OCI-LY1 (cell line): ENCODE results near the gene SLC46A3.

Experiments
- H2AFZ ChIP-seq: fragments of 200-600 bp; sonication (generic), shearing (Covaris generic); 2 replicates; pipeline ENCODE4 v1.6.0; 2014; ENCODE audit warnings: antibody characterized with exemption, mild to moderate bottlenecking, low read length
- H3F3A ChIP-seq: fragments of 200-600 bp; sonication (generic), shearing (Covaris generic); 2 replicates; pipeline ENCODE4 v1.6.0; 2014; ENCODE audit warnings: mild to moderate bottlenecking, antibody characterized with exemption, low read length, moderate library complexity; ENCODE audit not compliant: insufficient read depth
- H3K27ac ChIP-seq: fragments of 200-600 bp; sonication (generic); 2 replicates; pipeline ENCODE4 v1.5.1; 2014; ENCODE audit warnings: low read length, mixed run types, mild to moderate bottlenecking, low read depth; ENCODE audit not compliant: poor library complexity, severe bottlenecking
- H3K27me3 ChIP-seq: fragments of 200-600 bp; sonication (generic); 2 replicates; pipeline ENCODE4 v1.6.0; 2014; ENCODE audit warnings: antibody characterized with exemption, mild to moderate bottlenecking, low read length, moderate library complexity; ENCODE audit not compliant: insufficient read depth
- H3K36me3 ChIP-seq: fragments of 200-600 bp; sonication (generic); 2 replicates; pipeline ENCODE4 v1.6.1; 2014; ENCODE audit warnings: mild to moderate bottlenecking, antibody characterized with exemption, low read length, moderate library complexity, mixed read lengths; ENCODE audit not compliant: insufficient read depth
- H3K4me1 ChIP-seq: fragments of 200-600 bp; sonication (generic); 2 replicates; pipeline ENCODE4 v1.5.1; 2014; ENCODE audit warnings: mild to moderate bottlenecking, low read length, moderate library complexity; ENCODE audit not compliant: insufficient read depth, severe bottlenecking
- H3K4me2 ChIP-seq: fragments of 200-600 bp; sonication (generic), shearing (Covaris generic); 2 replicates; pipeline ENCODE4 v1.6.1; 2014; ENCODE audit warnings: low read length
- H3K4me3 ChIP-seq: fragments of 200-600 bp; sonication (generic); 2 replicates; pipeline ENCODE4 v1.5.1; 2014; ENCODE audit warnings: low read length, low read depth, mild to moderate bottlenecking, mixed read lengths; ENCODE audit not compliant: poor library complexity, severe bottlenecking
- H3K79me2 ChIP-seq: fragments of 200-600 bp; shearing (Covaris generic); 2 replicates; pipeline ENCODE4 v1.6.1; 2016; ENCODE audit warnings: mixed run types, low read length, mixed read lengths; ENCODE audit not compliant: insufficient read depth
- H3K9ac ChIP-seq: fragments of 200-600 bp; sonication (generic), shearing (Covaris generic); 2 replicates; pipeline ENCODE4 v1.6.1; 2014; ENCODE audit warnings: mild to moderate bottlenecking, low read length, mixed read lengths
- H3K9me2 ChIP-seq: fragments of 200-600 bp; sonication (generic), shearing (Covaris generic); 2 replicates; pipeline ENCODE4 v1.6.1; 2014; ENCODE audit warnings: low read depth, mild to moderate bottlenecking, low read length, mixed read lengths
- H3K9me3 ChIP-seq: fragments of 200-600 bp; shearing (Covaris generic); 2 replicates; pipeline ENCODE4 v1.6.1; 2014; ENCODE audit warnings: low read length, mixed read lengths
- H4K20me1 ChIP-seq: fragments of 200-600 bp; sonication (generic), shearing (Covaris generic); 2 replicates; pipeline ENCODE4 v1.6.0; 2016; ENCODE audit warnings: mild to moderate bottlenecking, low read length; ENCODE audit not compliant: insufficient read depth
- EZH2 ChIP-seq: fragments of 200-600 bp; sonication (generic), shearing (Covaris generic); IDR thresholded peaks from 2 replicates; pipeline ENCODE4 v1.8.0; 2017; ENCODE audit warnings: borderline replicate concordance, mixed run types, mild to moderate bottlenecking, antibody characterized with exemption, low read length, moderate library complexity, mixed read lengths
- TF ChIP-seq, protein P1 (sequence below): fragments of 200-600 bp; sonication (generic), shearing (Covaris generic); IDR thresholded peaks from 2 replicates; pipeline ENCODE4 v1.5.1; 2017; ENCODE audit warnings: mild to moderate bottlenecking, antibody characterized with exemption, low read length, moderate library complexity, mixed read lengths

SLC46A3 gene

DNA sequence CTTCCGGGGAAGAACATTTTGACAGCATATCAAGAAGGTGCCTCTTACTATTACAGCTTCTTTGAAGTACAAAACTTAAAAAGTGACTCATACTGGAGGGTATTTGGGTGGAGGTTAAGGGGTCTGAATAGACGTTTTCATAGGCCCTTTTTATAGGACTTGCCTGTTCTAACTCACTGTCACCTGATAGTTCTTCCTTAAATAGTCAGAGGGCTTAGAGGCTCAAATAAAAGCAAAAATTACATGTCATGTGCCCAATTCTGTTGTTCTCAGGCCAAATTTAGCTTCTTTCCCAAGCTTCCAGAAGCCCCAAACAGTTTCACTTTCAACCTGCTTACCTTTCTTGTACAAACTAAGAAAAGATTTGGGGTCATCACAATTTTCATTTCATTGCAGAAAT lies 16.1 kb upstream of the SLC46A3 start:
- Histone ChIP-seq H3K4me2 (no peak overlapping the region), H4K20me1 (no peaks in the 10 kb centered on the region), H3K4me1 (no peaks in the 10 kb centered on the region), H3K36me3 (no peaks in the 10 kb centered on the region), H3K9ac (no peak overlapping the region), H3K27ac (no peak overlapping the region), H2AFZ (no peak overlapping the region), H3K79me2 (no peaks in the 10 kb centered on the region), H3F3A (no peaks in the 10 kb centered on the region), H3K4me3 (no peak overlapping the region), H3K27me3 (no peaks in the 10 kb centered on the region), H3K9me3 (no peaks in the 10 kb centered on the region), H3K9me2 (no peaks in the 10 kb centered on the region)
- no peak for TF ChIP-seq EZH2
- TF ChIP-seq, protein P1, sequence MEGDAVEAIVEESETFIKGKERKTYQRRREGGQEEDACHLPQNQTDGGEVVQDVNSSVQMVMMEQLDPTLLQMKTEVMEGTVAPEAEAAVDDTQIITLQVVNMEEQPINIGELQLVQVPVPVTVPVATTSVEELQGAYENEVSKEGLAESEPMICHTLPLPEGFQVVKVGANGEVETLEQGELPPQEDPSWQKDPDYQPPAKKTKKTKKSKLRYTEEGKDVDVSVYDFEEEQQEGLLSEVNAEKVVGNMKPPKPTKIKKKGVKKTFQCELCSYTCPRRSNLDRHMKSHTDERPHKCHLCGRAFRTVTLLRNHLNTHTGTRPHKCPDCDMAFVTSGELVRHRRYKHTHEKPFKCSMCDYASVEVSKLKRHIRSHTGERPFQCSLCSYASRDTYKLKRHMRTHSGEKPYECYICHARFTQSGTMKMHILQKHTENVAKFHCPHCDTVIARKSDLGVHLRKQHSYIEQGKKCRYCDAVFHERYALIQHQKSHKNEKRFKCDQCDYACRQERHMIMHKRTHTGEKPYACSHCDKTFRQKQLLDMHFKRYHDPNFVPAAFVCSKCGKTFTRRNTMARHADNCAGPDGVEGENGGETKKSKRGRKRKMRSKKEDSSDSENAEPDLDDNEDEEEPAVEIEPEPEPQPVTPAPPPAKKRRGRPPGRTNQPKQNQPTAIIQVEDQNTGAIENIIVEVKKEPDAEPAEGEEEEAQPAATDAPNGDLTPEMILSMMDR, result no peak

DNA sequence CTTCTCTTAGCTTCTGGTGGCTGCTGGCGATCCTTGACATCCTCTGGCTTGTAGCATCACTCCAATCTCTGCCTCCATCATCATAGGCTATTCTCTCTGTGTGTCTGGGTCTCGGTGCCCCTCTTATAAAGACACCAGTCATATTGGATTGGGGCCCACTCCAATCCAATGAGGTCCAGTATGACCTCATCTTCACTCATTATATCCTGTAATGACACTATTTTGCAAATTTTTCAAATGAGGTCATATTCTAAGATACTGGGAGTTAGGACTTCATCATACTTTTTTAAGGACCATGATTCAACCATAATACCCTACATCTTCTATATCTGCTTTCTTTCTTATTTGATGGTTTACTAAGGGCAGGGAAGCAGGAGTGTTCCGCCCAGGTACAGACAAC lies 12.0 kb upstream of the SLC46A3 start:
- H3K4me3 ChIP-seq, result no peak overlapping the region
- no peak overlapping the region for H3K27ac ChIP-seq
- no peak overlapping the region for H3K4me2 ChIP-seq
- no peak overlapping the region for H3K9ac ChIP-seq
- H3K79me2 ChIP-seq, result no peaks in the 10 kb centered on the region
- TF ChIP-seq EZH2, result no peak
- TF ChIP-seq, protein P1, result no peak
- H4K20me1 ChIP-seq, result no peaks in the 10 kb centered on the region
- H3K4me1 ChIP-seq, result no peaks in the 10 kb centered on the region
- no peaks in the 10 kb centered on the region for H3K27me3 ChIP-seq
- H2AFZ ChIP-seq, result no peak overlapping the region
- H3K9me2 ChIP-seq, result no peaks in the 10 kb centered on the region
- no peaks in the 10 kb centered on the region for H3F3A ChIP-seq
- H3K9me3 ChIP-seq, result no peaks in the 10 kb centered on the region
- no peaks in the 10 kb centered on the region for H3K36me3 ChIP-seq

DNA sequence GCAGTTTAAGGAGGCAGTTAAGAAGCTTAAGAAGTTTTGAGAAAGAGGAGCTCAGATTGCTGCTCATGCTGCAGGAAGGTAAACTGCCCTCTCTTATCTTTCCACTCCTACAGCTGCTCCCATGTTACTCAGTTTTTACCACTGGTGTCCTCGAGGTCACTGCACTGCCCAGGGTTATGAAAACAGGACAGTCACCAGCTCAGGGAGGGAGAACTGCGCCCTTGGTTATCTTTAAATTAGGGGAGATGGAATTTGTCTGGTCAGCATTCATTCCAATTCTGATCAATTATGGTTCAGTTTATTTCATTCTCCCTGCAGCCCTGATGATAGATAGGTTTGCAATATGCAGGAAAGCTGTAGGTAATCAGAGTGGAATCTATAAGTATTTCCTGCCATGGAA lies 10.8 kb upstream of the SLC46A3 start:
- Histone ChIP-seq H3K9me2 (no peaks in the 10 kb centered on the region), H3K27me3 (no peaks in the 10 kb centered on the region; the same call in 1 of the 2 replicates), H3K4me3 (no peak overlapping the region), H3K79me2 (no peaks in the 10 kb centered on the region), H3F3A (no peaks in the 10 kb centered on the region), H3K9me3 (no peaks in the 10 kb centered on the region), H3K4me2 (no peak overlapping the region), H3K27ac (no peak overlapping the region), H3K36me3 (no peaks in the 10 kb centered on the region), H3K9ac (no peak overlapping the region), H4K20me1 (no peaks in the 10 kb centered on the region), H3K4me1 (no peaks in the 10 kb centered on the region), H2AFZ (no peak overlapping the region)
- TF ChIP-seq, protein P1, result no peak
- TF ChIP-seq EZH2, result no peak
